SK-N-SH (cell line): Measurements from ENCODE around the gene PARD3B. TPM values are rescaled to one million over a fixed set of nuclear protein-coding genes. Genes with fewer than 3 reads are reported as not detected.

Experiments
- CTCF ChIA-PET: fragments of 300-600, 350-600 bp; formaldehyde crosslinking; extraction: SDS; loops from one replicate; lab custom pipeline; 2021; lab: Yijun Ruan, JAX
- POLR2A ChIA-PET: fragments of 350-600 bp; sonication (Branson Sonifier 250); formaldehyde crosslinking; extraction: SDS; loops from one replicate; lab custom pipeline; 2020; ENCODE audit warnings: antibody characterized with exemption, inconsistent platforms; lab: Yijun Ruan, JAX
- DNase-seq: peaks from one replicate; pipeline ENCODE4 v3.0.0; 2012
- H2AFZ ChIP-seq: fragments of 200-600 bp; sonication (generic); 2 replicates; pipeline ENCODE4 v1.8.1; 2016; ENCODE audit warnings: antibody characterized with exemption, mild to moderate bottlenecking, low read depth
- H3F3A ChIP-seq: fragments of 200-600 bp; sonication (generic); replicated peaks from 2 replicates; pipeline ENCODE3; 2016; ENCODE audit warnings: antibody characterized with exemption, mild to moderate bottlenecking; ENCODE audit not compliant: insufficient read depth
- H3K27ac ChIP-seq, 2 experiments: fragments of 200-500 bp in 1 of 2; fragments of 200-600 bp in 1 of 2; sonication (Bioruptor generic) in 1 of 2; sonication (generic), shearing (Covaris generic) in 1 of 2; 2 replicates each; pipeline versions ENCODE4 v1.5.1 to v1.6.1; 2014 to 2016; ENCODE audit warnings: low read depth in 2 of 2, inconsistent platforms in 1 of 2, low read length in 1 of 2, mild to moderate bottlenecking in 1 of 2, mixed read lengths in 1 of 2
- H3K27me3 ChIP-seq: fragments of 200-600 bp; sonication (generic), shearing (Covaris generic); 2 replicates; pipeline ENCODE4 v1.6.1; 2016; ENCODE audit warnings: mixed run types; ENCODE audit not compliant: insufficient read depth
- H3K36me3 ChIP-seq, 2 experiments: fragments of 200-500 bp in 1 of 2; fragments of 200-600 bp in 1 of 2; sonication (Bioruptor generic) in 1 of 2; sonication (generic) in 1 of 2; replicated peaks in 1 of 2; 2 replicates each; pipeline versions ENCODE3 to v1.5.1; 2014 to 2016; ENCODE audit warnings: low read length in 1 of 2, mild to moderate bottlenecking in 1 of 2; ENCODE audit not compliant: insufficient read depth in 2 of 2, control insufficient read depth in 1 of 2
- H3K4me1 ChIP-seq, 2 experiments: fragments of 200-500 bp in 1 of 2; fragments of 200-600 bp in 1 of 2; sonication (Bioruptor generic) in 1 of 2; sonication (generic), shearing (Covaris generic) in 1 of 2; 2 replicates each; pipeline versions ENCODE4 v1.5.1 to v1.6.1; 2014 to 2016; ENCODE audit warnings: low read depth in 1 of 2, low read length in 1 of 2, mixed run types in 1 of 2; ENCODE audit not compliant: insufficient read depth in 2 of 2, control insufficient read depth in 1 of 2
- H3K4me2 ChIP-seq: fragments of 200-600 bp; sonication (generic), shearing (Covaris generic); 2 replicates; pipeline ENCODE4 v1.6.1; 2017; ENCODE audit warnings: mixed run types
- H3K4me3 ChIP-seq, 2 experiments: fragments of 200-500 bp in 1 of 2; fragments of 200-600 bp in 1 of 2; sonication (Bioruptor generic) in 1 of 2; sonication (generic), shearing (Covaris generic) in 1 of 2; 2 replicates each; pipeline versions ENCODE4 v1.5.1 to v1.8.1; 2014 to 2016; ENCODE audit warnings: low read depth in 2 of 2, inconsistent platforms in 1 of 2, low read length in 1 of 2, mild to moderate bottlenecking in 1 of 2, mixed read lengths in 1 of 2, moderate library complexity in 1 of 2
- H3K79me2 ChIP-seq: fragments of 200-600 bp; sonication (generic); 2 replicates; pipeline ENCODE4 v1.8.1; 2017; ENCODE audit warnings: mild to moderate bottlenecking; ENCODE audit not compliant: insufficient read depth
- H3K9ac ChIP-seq: fragments of 200-600 bp; sonication (generic); 2 replicates; pipeline ENCODE4 v1.6.1; 2017; ENCODE audit warnings: mixed run types
- H3K9me2 ChIP-seq: fragments of 200-600 bp; sonication (generic); 2 replicates; pipeline ENCODE4 v1.6.1; 2017; ENCODE audit warnings: mixed run types
- H3K9me3 ChIP-seq: fragments of 200-600 bp; sonication (generic); 2 replicates; pipeline ENCODE4 v1.6.1; 2017; ENCODE audit warnings: mixed run types, mild to moderate bottlenecking, moderate library complexity
- H4K20me1 ChIP-seq: fragments of 200-600 bp; sonication (generic); 2 replicates; pipeline ENCODE4 v1.6.1; 2017; ENCODE audit warnings: mild to moderate bottlenecking, mixed run types; ENCODE audit not compliant: insufficient read depth
- ELF1 ChIP-seq: IDR thresholded peaks from 2 replicates; pipeline ENCODE4 v1.4.0; 2012
- EP300 ChIP-seq, 2 experiments: IDR thresholded peaks; 2 replicates each; pipeline versions ENCODE4 v1.4.0 to v1.6.1; 2012; ENCODE audit warnings: borderline replicate concordance in 1 of 2, low read depth in 1 of 2, low read length in 1 of 2
- EZH2phosphoT487 ChIP-seq: fragments of 200-600 bp; sonication (generic); IDR thresholded peaks from 2 replicates; pipeline ENCODE4 v1.6.1; 2017; ENCODE audit warnings: low read depth, mixed run types, mild to moderate bottlenecking, antibody characterized with exemption, moderate library complexity, borderline replicate concordance
- FOSL2 ChIP-seq: IDR thresholded peaks from 2 replicates; pipeline ENCODE4 v1.4.0; 2012; ENCODE audit warnings: low read depth, mild to moderate bottlenecking, moderate library complexity, borderline replicate concordance
- FOXJ3 ChIP-seq: sonication (generic); formaldehyde crosslinking; IDR thresholded peaks from 2 replicates; pipeline ENCODE4 v1.5.1; 2020; ENCODE audit warnings: mild to moderate bottlenecking, missing genetic modification reagents
- FOXM1 ChIP-seq: IDR thresholded peaks from 2 replicates; pipeline ENCODE4 v1.4.0; 2012; ENCODE audit warnings: low read depth, mild to moderate bottlenecking
- GATA2 ChIP-seq: sonication (generic); formaldehyde crosslinking; IDR thresholded peaks from 2 replicates; pipeline ENCODE4 v1.5.0; 2020; ENCODE audit warnings: mild to moderate bottlenecking, missing genetic modification reagents
- JUND ChIP-seq: IDR thresholded peaks from 2 replicates; pipeline ENCODE4 v1.4.0; 2012
- MXI1 ChIP-seq: IDR thresholded peaks from 2 replicates; pipeline ENCODE4 v1.6.1; 2012; ENCODE audit warnings: mild to moderate bottlenecking, low read depth, low read length, improper control_type of control experiment
- NFIC ChIP-seq: IDR thresholded peaks from 2 replicates; pipeline ENCODE4 v1.4.0; 2012; ENCODE audit warnings: borderline replicate concordance
- POLR2AphosphoS5 ChIP-seq: IDR thresholded peaks from 2 replicates; pipeline ENCODE4 v1.6.1; 2012; ENCODE audit warnings: low read depth, low read length
- RCOR1 ChIP-seq: fragments of 150-350 bp; IDR thresholded peaks from 2 replicates; pipeline ENCODE4 v1.6.1; 2017; ENCODE audit warnings: antibody characterized with exemption, low read length
- RFX5 ChIP-seq: IDR thresholded peaks from 2 replicates; pipeline ENCODE4 v1.6.1; 2012; ENCODE audit warnings: mild to moderate bottlenecking, improper control_type of control experiment, low read length
- RXRA ChIP-seq: IDR thresholded peaks from 2 replicates; pipeline ENCODE4 v1.4.0; 2012; ENCODE audit warnings: low read depth, mild to moderate bottlenecking, borderline replicate concordance
- SIN3A ChIP-seq: IDR thresholded peaks from 2 replicates; pipeline ENCODE4 v1.6.1; 2012; ENCODE audit warnings: low read depth, mild to moderate bottlenecking, low read length, moderate library complexity, borderline replicate concordance
- TCF12 ChIP-seq: IDR thresholded peaks from 2 replicates; pipeline ENCODE4 v1.4.0; 2012
- WGBS: methylation state at CpG from one replicate; pipeline ENCODE4 v1.1.6; 2017; ENCODE audit warnings: low lambda C conversion rate; 5-methylcytosine and 5-hydroxymethylcytosine counted together
- polyA plus RNA-seq, 3 experiments: library from polyadenylated mRNA; depleted of rRNA; stranded (reverse); fragments of >200 nt; gene quantifications; 2 replicates each; pipeline ENCODE4 v1.2.3, GENCODE V29; 2012
- TF ChIP-seq, protein P1 (sequence below): IDR thresholded peaks from 2 replicates; pipeline ENCODE4 v1.4.0; 2012; ENCODE audit warnings: low read depth, borderline replicate concordance
- TF ChIP-seq, protein P2 (sequence below): fragments of 150-350 bp; IDR thresholded peaks from 2 replicates; pipeline ENCODE4 v1.6.1; 2016; ENCODE audit warnings: mild to moderate bottlenecking, low read depth, low read length
- TF ChIP-seq, protein P3 (sequence below): IDR thresholded peaks from 2 replicates; pipeline ENCODE4; 2012
- TF ChIP-seq, protein P4 (sequence below): fragments of 150-350 bp; IDR thresholded peaks from 2 replicates; pipeline ENCODE4 v1.6.1; 2017; ENCODE audit warnings: antibody characterized with exemption, low read length, low read depth, borderline replicate concordance

The PARD3B gene
- polyA plus RNA-seq, 1 of the 3 experiments (the other 2 are of a cell fraction) = 0.87 TPM

DNA sequence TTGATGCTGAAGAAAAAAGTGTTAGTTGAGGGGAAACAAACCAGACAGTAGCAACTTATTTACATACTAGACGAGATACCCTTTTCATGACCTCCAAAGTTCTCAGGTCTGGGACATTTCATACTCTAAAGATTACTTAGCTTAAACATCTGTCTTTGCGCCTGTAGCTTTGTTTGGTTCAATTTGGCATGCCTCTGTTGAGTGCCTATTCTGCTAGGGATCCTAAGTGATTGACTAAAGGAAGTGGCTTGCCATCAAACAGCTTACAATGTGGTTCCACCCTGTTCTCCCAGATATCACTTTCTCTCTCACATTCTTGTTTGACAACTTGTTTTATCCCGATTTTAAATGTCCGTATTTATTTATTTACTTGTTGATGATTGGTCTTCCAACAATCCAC is 488.8 kb downstream of the PARD3B start:
- Histone ChIP-seq H3K79me2 (no peaks in the 10 kb centered on the region), H3K27me3 (no peaks in the 10 kb centered on the region), H2AFZ (no peak overlapping the region), H3K9me2 (no peaks in the 10 kb centered on the region), H3K36me3 (no peaks in the 10 kb centered on the region), H3K4me1 (peaks cover 0 to 3% of the 10 kb centered on the region in 2 experiments; a peak in 1 of 4 replicates), H3K9me3 (no peaks in the 10 kb centered on the region), H3K4me3 (no peak overlapping the region), H3K9ac (no peak overlapping the region), H3K27ac (no peak overlapping the region), H3K4me2 (no peak overlapping the region), H4K20me1 (no peaks in the 10 kb centered on the region), H3F3A (no peaks in the 10 kb centered on the region)
- CTCF ChIA-PET = no interaction called here
- TF ChIP-seq, protein P1, sequence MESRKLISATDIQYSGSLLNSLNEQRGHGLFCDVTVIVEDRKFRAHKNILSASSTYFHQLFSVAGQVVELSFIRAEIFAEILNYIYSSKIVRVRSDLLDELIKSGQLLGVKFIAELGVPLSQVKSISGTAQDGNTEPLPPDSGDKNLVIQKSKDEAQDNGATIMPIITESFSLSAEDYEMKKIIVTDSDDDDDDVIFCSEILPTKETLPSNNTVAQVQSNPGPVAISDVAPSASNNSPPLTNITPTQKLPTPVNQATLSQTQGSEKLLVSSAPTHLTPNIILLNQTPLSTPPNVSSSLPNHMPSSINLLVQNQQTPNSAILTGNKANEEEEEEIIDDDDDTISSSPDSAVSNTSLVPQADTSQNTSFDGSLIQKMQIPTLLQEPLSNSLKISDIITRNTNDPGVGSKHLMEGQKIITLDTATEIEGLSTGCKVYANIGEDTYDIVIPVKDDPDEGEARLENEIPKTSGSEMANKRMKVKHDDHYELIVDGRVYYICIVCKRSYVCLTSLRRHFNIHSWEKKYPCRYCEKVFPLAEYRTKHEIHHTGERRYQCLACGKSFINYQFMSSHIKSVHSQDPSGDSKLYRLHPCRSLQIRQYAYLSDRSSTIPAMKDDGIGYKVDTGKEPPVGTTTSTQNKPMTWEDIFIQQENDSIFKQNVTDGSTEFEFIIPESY = no peak
- TF ChIP-seq, protein P2, sequence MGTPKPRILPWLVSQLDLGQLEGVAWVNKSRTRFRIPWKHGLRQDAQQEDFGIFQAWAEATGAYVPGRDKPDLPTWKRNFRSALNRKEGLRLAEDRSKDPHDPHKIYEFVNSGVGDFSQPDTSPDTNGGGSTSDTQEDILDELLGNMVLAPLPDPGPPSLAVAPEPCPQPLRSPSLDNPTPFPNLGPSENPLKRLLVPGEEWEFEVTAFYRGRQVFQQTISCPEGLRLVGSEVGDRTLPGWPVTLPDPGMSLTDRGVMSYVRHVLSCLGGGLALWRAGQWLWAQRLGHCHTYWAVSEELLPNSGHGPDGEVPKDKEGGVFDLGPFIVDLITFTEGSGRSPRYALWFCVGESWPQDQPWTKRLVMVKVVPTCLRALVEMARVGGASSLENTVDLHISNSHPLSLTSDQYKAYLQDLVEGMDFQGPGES = no peak
- POLR2A ChIA-PET = no interaction called here
- WGBS = 75% methylated on average over 4 of the region's 4 CpGs
- DNase-seq = no peak

DNA sequence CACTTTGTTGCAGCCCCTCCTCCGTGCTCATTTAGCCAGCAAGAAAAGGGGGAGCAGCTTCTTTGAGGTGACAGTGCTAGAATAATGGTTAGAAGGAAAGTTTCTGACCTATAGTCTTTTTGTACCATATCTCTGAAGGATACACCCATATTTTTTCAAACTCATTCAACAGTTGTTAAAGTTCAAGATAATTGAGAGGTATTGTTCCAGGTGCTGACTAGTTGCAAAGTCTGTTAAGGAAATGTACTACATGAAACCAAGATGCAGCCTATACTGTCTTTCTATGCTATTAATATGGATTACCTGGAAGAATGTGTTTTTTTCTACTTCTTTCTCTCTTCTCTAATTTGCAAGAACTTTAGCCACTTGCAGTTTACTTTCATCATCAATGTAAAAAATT is 495.0 kb downstream of the PARD3B start:
- Histone ChIP-seq H4K20me1 (no peaks in the 10 kb centered on the region), H3F3A (no peaks in the 10 kb centered on the region), H3K36me3 (no peaks in the 10 kb centered on the region), H3K4me1 (no peaks in the 10 kb centered on the region), H3K4me3 (no peak overlapping the region), H3K9ac (no peak overlapping the region), H2AFZ (no peak overlapping the region), H3K9me2 (no peaks in the 10 kb centered on the region), H3K79me2 (no peaks in the 10 kb centered on the region), H3K9me3 (no peaks in the 10 kb centered on the region), H3K27ac (no peak overlapping the region), H3K4me2 (no peak overlapping the region), H3K27me3 (no peaks in the 10 kb centered on the region)
- POLR2A ChIA-PET = no interaction called here
- 100% methylated on average over 1 of the region's 1 CpG for WGBS
- TF ChIP-seq FOSL2 (no peak), NFIC (no peak), RXRA (no peak), POLR2AphosphoS5 (no peak), TCF12 (no peak), FOXM1 (no peak), SIN3A (no peak), EP300 (IDR thresholded peaks at IDR 0.05; ENCODE audit: borderline replicate concordance in 1 of 2, low read depth in 1 of 2, low read length in 1 of 2) (no peak), EZH2phosphoT487 (no peak), JUND (no peak), ELF1 (no peak), FOXJ3 (no peak), GATA2 (CRISPR knock-in tag) (no peak), RFX5 (no peak), RCOR1 (no peak), MXI1 (no peak)
- TF ChIP-seq, protein P3, sequence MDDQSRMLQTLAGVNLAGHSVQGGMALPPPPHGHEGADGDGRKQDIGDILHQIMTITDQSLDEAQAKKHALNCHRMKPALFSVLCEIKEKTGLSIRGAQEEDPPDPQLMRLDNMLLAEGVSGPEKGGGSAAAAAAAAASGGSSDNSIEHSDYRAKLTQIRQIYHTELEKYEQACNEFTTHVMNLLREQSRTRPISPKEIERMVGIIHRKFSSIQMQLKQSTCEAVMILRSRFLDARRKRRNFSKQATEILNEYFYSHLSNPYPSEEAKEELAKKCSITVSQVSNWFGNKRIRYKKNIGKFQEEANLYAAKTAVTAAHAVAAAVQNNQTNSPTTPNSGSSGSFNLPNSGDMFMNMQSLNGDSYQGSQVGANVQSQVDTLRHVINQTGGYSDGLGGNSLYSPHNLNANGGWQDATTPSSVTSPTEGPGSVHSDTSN = no peak
- TF ChIP-seq, protein P4, sequence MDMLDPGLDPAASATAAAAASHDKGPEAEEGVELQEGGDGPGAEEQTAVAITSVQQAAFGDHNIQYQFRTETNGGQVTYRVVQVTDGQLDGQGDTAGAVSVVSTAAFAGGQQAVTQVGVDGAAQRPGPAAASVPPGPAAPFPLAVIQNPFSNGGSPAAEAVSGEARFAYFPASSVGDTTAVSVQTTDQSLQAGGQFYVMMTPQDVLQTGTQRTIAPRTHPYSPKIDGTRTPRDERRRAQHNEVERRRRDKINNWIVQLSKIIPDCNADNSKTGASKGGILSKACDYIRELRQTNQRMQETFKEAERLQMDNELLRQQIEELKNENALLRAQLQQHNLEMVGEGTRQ = no peak
- TF ChIP-seq, protein P1 = no peak
- TF ChIP-seq, protein P2 = no peak
- DNase-seq = no peak
- CTCF ChIA-PET = no interaction called here
